GM12892 (cell line): ENCODE measurements around the gene RABGAP1.

Source experiments
- DNase-seq: peaks from one replicate; pipeline ENCODE4 v3.0.0; 2011; ENCODE audit not compliant: insufficient read length
- FAIRE-seq: peaks from 2 replicates; lab custom pipeline; 2011; peaks lifted over from hg19 to GRCh38; lab: Jason Lieb, UNC
- POLR2A ChIP-seq: IDR thresholded peaks from 2 replicates; pipeline ENCODE4 v1.6.1; 2011; ENCODE audit warnings: low read depth, low read length, control low read depth
- POLR2AphosphoS5 ChIP-seq: IDR thresholded peaks from 2 replicates; pipeline ENCODE4 v1.6.1; 2011; ENCODE audit warnings: low read depth, low read length, control low read depth
- TAF1 ChIP-seq: IDR thresholded peaks from 2 replicates; pipeline ENCODE4 v1.6.1; 2011; ENCODE audit warnings: low read depth, mild to moderate bottlenecking, control low read depth, low read length, borderline replicate concordance

Gene RABGAP1

GRCh38 chr9:123028973-123029372 lies 88.2 kb downstream of the RABGAP1 start:
- no peak for DNase-seq
- TF ChIP-seq POLR2A, result no peak
- TF ChIP-seq TAF1, result no peak
- no peak for TF ChIP-seq POLR2AphosphoS5
- no peak for FAIRE-seq

DNA sequence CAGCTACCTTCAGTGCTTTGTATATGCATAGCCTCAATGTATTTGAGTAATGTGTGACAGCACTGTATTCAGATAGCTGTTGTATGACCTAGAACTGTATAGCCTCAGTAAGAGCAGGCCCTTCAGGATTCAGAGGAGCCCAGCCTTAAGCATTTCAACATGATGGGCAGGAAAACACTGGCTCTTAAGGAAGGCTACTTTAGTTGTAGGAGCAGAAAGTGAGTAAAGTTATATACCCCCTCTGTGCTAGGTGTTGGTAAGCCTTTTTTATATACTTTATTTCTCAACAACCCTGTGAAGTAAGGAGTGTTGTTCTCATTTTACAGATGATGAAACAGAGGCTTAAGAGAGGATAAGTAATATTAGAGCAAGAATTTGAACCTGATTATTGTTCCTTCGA lies 91.1 kb downstream of the RABGAP1 start:
- DNase-seq, result no peak
- no peak for TF ChIP-seq POLR2AphosphoS5
- no peak for TF ChIP-seq TAF1
- no peak for TF ChIP-seq POLR2A
- FAIRE-seq, result no peak

- no peak for FAIRE-seq
- TF ChIP-seq TAF1 (no peak), POLR2AphosphoS5 (no peak), POLR2A (no peak)
- DNase-seq, result no peak
These were observed 92.5 kb downstream of the RABGAP1 start, which contains the start of gene GPR21 for GRCh38 chr9:123033352-123033751. TSS of gene GPR21 (plus strand) at chr9:123033667. CDS start at chr9:123034567, 900 bp downstream.

DNA sequence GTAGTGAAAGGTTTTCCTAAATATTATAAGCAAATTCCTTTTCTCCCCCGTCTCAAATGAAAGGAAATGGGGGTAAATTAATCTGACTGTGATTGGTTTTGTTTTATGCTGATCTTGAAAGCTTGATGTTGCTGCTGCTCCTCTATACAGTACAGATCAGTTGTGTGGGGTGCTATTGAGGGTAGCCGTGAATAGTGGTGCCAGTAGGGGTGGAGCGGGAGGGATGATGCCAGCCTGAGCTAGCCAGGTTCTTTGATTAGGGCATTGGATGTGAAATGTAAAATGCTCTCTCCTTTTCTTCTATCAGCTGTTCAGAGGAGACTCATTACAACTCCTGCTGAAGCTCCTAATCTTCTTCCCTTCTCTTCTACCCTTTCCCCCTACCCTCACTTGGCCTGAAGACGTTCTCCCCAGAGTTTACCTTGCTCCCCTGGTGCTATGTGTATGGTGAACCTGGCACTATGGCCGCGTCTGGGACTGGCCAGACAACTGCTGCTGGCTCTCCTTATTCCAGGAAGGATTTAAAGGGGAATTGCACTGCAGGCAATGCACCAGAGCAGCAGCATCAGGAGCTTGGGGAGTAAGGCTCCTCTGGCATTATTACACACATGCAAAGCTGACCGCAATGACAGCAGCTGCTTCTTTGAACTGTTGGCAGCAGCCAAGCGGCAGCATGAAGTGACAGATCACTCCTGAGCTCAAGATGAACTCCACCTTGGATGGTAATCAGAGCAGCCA lies 93.2 kb downstream of the RABGAP1 start:
- FAIRE-seq (no peak), DNase-seq (no peak)
- no peak for TF ChIP-seq POLR2AphosphoS5
- no peak for TF ChIP-seq POLR2A
- no peak for TF ChIP-seq TAF1

GRCh38 chr9:123034881-123035510 lies 94.2 kb downstream of the RABGAP1 start:
- no peak for FAIRE-seq
- TF ChIP-seq TAF1, result no peak
- TF ChIP-seq POLR2AphosphoS5, result no peak
- TF ChIP-seq POLR2A, result no peak
- no peak for DNase-seq

DNA sequence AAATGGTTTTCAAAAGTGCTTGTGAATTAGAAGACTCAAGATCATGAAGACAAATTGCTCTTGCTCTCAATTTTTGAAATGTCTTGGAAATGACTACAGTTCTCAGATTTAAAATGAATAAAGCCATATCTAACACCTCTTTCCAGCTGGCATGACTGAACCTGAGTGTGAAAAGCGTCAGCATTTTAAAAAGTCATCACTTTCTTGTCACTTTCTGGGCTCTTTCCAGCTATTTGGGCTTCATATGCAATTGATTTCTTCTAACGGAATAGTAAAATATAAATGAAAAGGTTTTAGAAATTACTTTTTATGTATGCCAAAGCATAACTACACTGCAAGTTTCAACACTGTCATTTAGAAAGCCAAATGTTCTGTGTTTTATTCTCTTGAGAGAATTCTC lies 95.0 kb downstream of the RABGAP1 start:
- TF ChIP-seq TAF1, result no peak
- DNase-seq (no peak), FAIRE-seq (no peak)

GRCh38 chr9:123036893-123037545 lies 96.2 kb downstream of the RABGAP1 start:
- no peak for TF ChIP-seq POLR2AphosphoS5
- FAIRE-seq, result no peak
- no peak for DNase-seq

- DNase-seq (no peak), FAIRE-seq (no peak)
- TF ChIP-seq POLR2A (no peak), POLR2AphosphoS5 (no peak), TAF1 (no peak)
These were observed 98.9 kb downstream of the RABGAP1 start for GRCh38 chr9:123039617-123040219.

DNA sequence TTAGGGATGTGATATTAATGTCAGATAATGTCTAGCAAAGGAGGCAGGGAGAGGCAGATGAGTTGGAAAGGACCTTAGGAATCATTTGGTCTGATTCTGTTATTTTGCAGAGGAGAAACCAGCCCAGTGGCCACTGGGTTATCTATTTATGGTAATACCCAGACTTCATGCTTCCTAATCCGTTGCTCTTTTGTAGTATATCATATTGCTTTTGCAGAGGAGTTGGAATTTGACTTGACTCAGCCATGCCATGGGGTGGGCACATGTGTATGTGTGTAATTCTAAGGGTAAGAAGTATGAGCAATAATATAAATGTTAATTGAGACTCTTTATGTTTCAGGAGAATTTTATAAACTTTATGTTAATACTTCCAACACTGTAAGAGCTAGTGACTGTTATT lies 100.0 kb downstream of the RABGAP1 start:
- FAIRE-seq, result no peak
- no peak for TF ChIP-seq POLR2AphosphoS5
- TF ChIP-seq TAF1, result no peak
- no peak for TF ChIP-seq POLR2A

DNA sequence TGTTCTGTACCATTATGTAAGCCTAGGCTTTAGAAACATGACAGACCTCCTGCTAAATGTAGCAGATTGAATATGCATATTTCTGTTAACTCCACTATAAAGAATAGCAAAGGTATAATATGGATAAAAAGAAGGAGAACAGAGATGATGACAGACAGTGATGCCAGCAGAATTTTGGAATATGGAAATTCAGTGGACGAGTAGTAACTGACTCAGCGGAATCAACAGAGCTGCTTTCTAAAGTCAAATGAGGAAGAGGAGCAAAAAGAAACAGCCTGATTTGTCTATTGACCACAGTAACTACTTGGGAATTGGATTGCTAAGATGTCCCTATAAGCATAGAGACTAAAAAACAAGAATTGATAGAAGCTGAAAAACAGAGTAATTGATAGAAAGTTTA lies 100.7 kb downstream of the RABGAP1 start:
- no peak for FAIRE-seq
- no peak for DNase-seq
- no peak for TF ChIP-seq POLR2A
- TF ChIP-seq POLR2AphosphoS5, result no peak
- no peak for TF ChIP-seq TAF1

More for the DNA sequence above, 100.0 kb downstream of the RABGAP1 start:
- no peak for DNase-seq
